ENCODE measurements around the gene RPP38. TPM values are rescaled to one million over a fixed set of nuclear protein-coding genes. Genes with fewer than 3 reads are reported as not detected.
A peak's percentile ranks its signal among the peaks of the same experiment; 100 is the strongest.

Gene RPP38
- total RNA-seq, 1 donor from 2014 or later: 11.6 TPM

DNA sequence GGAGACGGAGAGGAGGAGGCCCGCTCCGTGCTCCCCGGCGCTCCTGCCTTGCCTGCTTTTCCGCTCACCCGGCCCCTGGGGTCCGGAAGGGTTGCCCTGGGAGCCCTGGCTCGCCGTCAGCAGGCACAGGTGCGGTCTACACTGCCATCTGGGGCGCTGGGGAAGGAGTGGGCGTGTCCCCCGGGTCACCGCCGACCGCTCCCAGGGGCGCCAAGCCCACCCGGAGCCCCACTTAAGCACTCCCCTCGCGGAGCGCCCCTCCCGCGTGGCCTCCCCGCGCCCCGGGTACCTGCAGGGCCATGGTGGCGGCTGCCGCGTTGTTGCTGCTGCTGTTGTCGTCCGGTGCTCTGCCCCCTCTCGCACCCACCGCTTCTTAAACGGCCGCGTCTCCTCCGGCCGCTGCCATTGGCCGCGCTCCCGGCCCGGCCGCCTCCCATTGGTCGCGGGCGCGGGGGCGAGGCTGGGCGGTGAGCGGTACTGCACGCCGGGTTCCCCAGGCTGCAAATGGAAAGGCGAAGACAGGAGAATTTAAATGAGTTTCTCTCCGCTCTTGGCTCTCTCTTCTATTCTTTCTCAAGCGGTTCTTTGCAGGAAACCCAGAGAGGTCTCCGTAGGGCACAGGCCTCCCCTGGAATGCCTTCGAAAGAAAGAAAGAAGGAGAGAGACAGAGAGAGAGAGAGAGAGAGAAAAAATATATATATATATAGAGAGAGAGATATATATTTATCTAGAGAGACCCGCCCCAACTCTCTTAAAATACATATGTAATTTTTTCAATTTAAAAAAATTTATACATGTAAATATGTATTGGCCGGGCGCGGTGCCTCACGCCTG, 8.5 kb upstream of the RPP38 start, which contains the start of gene ACBD7:
ACBD7 (minus strand) TSS at position 349 of the 834 bp plus-strand sequence; CDS start at position 301, 48 bp downstream.
- Mint-ChIP-seq H3K9me3 (ENCODE audit: unreplicated experiment) (no peaks in the 10 kb centered on the region), H3K27ac (ENCODE audit: unreplicated experiment) (no peak within 1 kb of the TSS), H3K4me1 (ENCODE audit: low read depth, unreplicated experiment) (no peaks in the 10 kb centered on the region), H3K27me3 (ENCODE audit: unreplicated experiment) (no peaks in the 10 kb centered on the region), H3K4me3 (ENCODE audit: unreplicated experiment) (peak within 1 kb of the TSS; percentile 75), H3K36me3 (ENCODE audit: unreplicated experiment) (no peaks in the 10 kb centered on the region)
- TF ChIP-seq CTCF (IDR thresholded peaks at IDR 0.05; ENCODE audit: partially characterized antibody, unreplicated experiment): peak; percentile 72
- DNase-seq: peak; percentile 93

DNA sequence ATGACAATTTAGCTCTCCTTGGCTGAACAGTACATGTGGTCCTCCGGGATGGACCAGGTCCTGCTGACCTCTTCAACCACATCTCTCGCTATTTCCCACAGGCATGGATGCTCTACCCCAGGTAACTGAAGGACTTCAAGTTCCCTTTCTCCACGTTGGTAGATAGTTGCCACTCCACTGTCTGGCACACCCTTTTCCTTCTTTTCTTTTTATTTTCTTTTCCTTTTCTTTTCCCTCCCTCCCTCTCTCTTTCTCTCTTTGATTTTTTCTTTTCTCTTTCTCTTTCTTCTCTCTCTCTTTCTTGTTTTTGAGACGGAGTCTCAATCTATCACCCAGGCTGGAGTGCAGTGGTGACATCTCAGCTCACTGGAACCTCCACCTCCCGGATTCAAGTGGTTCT, 5.7 kb upstream of the RPP38 start:
- DNase-seq: no peak
- Mint-ChIP-seq H3K9me3 (ENCODE audit: unreplicated experiment) (peaks cover 2% of the 10 kb centered on the region), H3K36me3 (ENCODE audit: unreplicated experiment) (no peaks in the 10 kb centered on the region), H3K27ac (ENCODE audit: unreplicated experiment) (no peak overlapping the region), H3K4me1 (ENCODE audit: low read depth, unreplicated experiment) (no peaks in the 10 kb centered on the region), H3K27me3 (ENCODE audit: unreplicated experiment) (peaks cover 2% of the 10 kb centered on the region), H3K4me3 (ENCODE audit: unreplicated experiment) (no peak overlapping the region)
- TF ChIP-seq CTCF (IDR thresholded peaks at IDR 0.05; ENCODE audit: partially characterized antibody, unreplicated experiment): no peak

DNA sequence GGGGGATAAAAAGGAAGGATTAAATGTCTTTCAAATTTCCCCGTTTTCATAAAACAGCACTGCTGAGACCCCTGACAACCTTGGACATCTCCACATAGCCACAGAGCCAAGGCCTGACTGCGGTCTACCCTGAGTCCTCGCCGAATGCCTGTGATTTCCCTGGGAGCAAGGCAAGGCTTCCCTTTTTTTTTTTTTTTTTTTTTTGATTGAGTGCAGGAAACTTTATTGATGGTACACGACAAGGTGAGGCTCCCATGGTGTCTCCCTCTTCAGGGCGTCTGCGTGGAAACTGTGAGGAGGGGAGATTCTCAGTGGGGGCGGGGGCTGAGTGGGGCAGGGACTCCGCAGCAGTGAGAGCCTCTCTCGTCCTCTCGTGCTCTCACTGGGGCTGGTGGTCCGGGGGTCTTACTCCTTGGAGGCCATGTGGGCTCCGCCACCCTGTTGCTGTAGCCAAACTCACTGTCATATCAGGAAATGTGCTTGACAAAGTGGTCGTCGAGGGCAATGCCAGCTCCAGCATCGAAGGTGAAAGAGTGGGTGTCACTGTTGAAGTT, 4.2 kb upstream of the RPP38 start:
- no peak overlapping the region for H3K4me3 Mint-ChIP-seq (ENCODE audit: unreplicated experiment)
- H3K27me3 Mint-ChIP-seq (ENCODE audit: unreplicated experiment): peaks cover 2% of the 10 kb centered on the region
- H3K9me3 Mint-ChIP-seq (ENCODE audit: unreplicated experiment): peaks cover 10% of the 10 kb centered on the region
- no peaks in the 10 kb centered on the region for H3K4me1 Mint-ChIP-seq (ENCODE audit: low read depth, unreplicated experiment)
- TF ChIP-seq CTCF (IDR thresholded peaks at IDR 0.05; ENCODE audit: partially characterized antibody, unreplicated experiment): no peak
- no peak overlapping the region for H3K27ac Mint-ChIP-seq (ENCODE audit: unreplicated experiment)
- no peak for DNase-seq
- no peaks in the 10 kb centered on the region for H3K36me3 Mint-ChIP-seq (ENCODE audit: unreplicated experiment)

DNA sequence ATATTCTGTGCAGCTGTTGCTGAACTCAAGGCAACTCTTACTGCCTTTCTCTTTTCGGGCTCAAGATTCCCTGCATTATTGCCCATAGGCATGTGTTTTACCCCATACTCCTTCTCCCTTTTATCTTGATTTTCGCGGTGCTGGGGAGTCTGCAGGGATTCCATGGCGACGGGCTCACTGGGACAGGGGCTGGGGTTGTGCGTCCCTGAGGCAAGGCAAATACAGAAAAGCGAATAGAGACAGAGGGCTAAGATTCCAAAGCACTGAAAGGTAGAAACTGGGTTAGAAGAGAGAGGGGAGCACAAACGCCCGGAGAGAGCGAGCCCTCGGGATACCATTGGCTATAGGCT, 519 bp upstream of the RPP38 start:
- H3K36me3 Mint-ChIP-seq (ENCODE audit: unreplicated experiment): no peaks in the 10 kb centered on the region
- peaks cover 2% of the 10 kb centered on the region for H3K27me3 Mint-ChIP-seq (ENCODE audit: unreplicated experiment)
- peak overlapping the region; percentile 52 for H3K27ac Mint-ChIP-seq (ENCODE audit: unreplicated experiment)
- no peak for TF ChIP-seq CTCF (IDR thresholded peaks at IDR 0.05; ENCODE audit: partially characterized antibody, unreplicated experiment)
- H3K4me3 Mint-ChIP-seq (ENCODE audit: unreplicated experiment): peak overlapping the region; percentile 88
- peaks cover 12% of the 10 kb centered on the region for H3K9me3 Mint-ChIP-seq (ENCODE audit: unreplicated experiment)
- no peak for DNase-seq
- H3K4me1 Mint-ChIP-seq (ENCODE audit: low read depth, unreplicated experiment): peaks cover 3% of the 10 kb centered on the region

DNA sequence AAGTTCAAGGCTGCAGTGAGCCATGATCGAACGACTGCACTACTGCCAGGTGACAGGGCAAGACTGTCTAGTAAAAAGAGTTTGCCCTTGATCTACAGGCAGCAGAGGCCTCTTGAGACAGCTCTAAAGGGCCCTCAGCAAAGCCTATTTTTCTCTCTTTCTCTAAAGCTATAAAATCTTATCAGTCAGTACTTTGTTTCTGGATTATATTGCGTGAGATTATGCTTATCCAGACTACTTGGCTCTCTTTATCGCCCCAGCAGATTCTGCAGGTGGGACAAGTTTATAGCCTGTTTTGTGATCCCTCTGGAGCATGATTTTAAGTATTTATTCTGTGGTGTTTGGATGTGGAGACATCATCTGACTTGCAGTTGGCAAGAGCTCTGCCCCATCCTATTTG, 2.7 kb downstream of the RPP38 start:
- Mint-ChIP-seq H3K36me3 (ENCODE audit: unreplicated experiment) (no peaks in the 10 kb centered on the region), H3K27me3 (ENCODE audit: unreplicated experiment) (peaks cover 2% of the 10 kb centered on the region), H3K4me1 (ENCODE audit: low read depth, unreplicated experiment) (peaks cover 5% of the 10 kb centered on the region), H3K9me3 (ENCODE audit: unreplicated experiment) (peaks cover 15% of the 10 kb centered on the region), H3K27ac (ENCODE audit: unreplicated experiment) (no peak overlapping the region), H3K4me3 (ENCODE audit: unreplicated experiment) (no peak overlapping the region)
- TF ChIP-seq CTCF (IDR thresholded peaks at IDR 0.05; ENCODE audit: partially characterized antibody, unreplicated experiment): no peak
- no peak for DNase-seq

All from glutamatergic neuron (in vitro differentiated cells).